Measurements from ENCODE around the gene ZNF579. TPM values are rescaled to one million over a fixed set of nuclear protein-coding genes. Genes with fewer than 3 reads are reported as not detected.

ZNF579 gene
- total and polyA plus RNA-seq, 2 of the 13 experiments (the other 11 are each of a cell fraction or from before 2014, with no cell fraction given), result 2.1 to 2.9 TPM

DNA sequence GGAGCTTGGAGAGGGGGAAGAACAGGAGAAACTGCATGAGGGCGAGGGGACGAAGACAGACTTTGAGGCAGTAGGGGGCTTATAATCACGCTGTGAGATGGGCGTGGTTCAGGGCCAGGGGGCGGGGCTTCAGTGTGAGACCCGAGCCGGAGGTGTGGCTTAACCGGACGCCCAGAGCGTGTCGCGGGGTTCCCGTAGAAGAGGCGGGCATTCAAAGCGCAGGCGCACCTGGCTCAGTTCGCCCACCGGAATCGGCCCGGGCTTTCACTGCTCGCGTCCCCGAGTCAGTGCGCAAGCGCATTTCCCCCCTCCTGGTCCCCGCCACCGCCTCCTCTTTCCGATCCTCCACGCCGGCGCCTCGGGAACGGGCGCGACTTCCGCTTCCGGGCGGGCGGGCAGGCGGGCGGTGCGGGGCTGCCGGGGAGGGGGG lies 24.6 kb upstream of the ZNF579 start (continued):
- TF ChIP-seq TBL1XR1 (IDR thresholded peaks at IDR 0.05; ENCODE audit: borderline replicate concordance, low read length, partially characterized antibody) (no peak), ARID4A (CRISPR knock-in tag; IDR thresholded peaks at IDR 0.05; ENCODE audit: borderline replicate concordance) (peak; percentile 37; the same call in 1 of the 2 replicates), ZSCAN21 (CRISPR knock-in tag; IDR thresholded peaks at IDR 0.05; ENCODE audit: borderline replicate concordance) (no peak), ETV6 (CRISPR knock-in tag; conservative IDR thresholded peaks at IDR 0.05) (0 out of 2 replicates have a peak, but pooled peaks have one; percentile 46), MNT (IDR thresholded peaks at IDR 0.05) (peak; percentile 21; the same call in 1 of the 2 replicates), DMAP1 (CRISPR knock-in tag; IDR thresholded peaks at IDR 0.05) (peak; percentile 35; the same call in 1 of the 2 replicates), AKAP8 (CRISPR knock-in tag; IDR thresholded peaks at IDR 0.05) (peak; percentile 81), ZNF414 (CRISPR knock-in tag; IDR thresholded peaks at IDR 0.05) (0 out of 2 replicates have a peak, but pooled peaks have one; percentile 44), NBN (conservative IDR thresholded peaks at IDR 0.05) (no peak), KDM4B (CRISPR knock-in tag; IDR thresholded peaks at IDR 0.05) (no peak), ZSCAN25 (CRISPR knock-in tag; IDR thresholded peaks at IDR 0.05) (peak; percentile 87), ZMYM3 (CRISPR knock-in tag; IDR thresholded peaks at IDR 0.05) (no peak), ZNF660 (CRISPR knock-in tag; IDR thresholded peaks at IDR 0.05; ENCODE audit: borderline replicate concordance, low read depth) (no peak)
- TF ChIP-seq, protein P1, sequence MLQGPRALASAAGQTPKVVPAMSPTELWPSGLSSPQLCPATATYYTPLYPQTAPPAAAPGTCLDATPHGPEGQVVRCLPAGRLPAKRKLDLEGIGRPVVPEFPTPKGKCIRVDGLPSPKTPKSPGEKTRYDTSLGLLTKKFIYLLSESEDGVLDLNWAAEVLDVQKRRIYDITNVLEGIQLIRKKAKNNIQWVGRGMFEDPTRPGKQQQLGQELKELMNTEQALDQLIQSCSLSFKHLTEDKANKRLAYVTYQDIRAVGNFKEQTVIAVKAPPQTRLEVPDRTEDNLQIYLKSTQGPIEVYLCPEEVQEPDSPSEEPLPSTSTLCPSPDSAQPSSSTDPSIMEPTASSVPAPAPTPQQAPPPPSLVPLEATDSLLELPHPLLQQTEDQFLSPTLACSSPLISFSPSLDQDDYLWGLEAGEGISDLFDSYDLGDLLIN (CRISPR knock-in tag; IDR thresholded peaks at IDR 0.05; ENCODE audit: borderline replicate concordance), result no peak
- TF ChIP-seq, protein P2, sequence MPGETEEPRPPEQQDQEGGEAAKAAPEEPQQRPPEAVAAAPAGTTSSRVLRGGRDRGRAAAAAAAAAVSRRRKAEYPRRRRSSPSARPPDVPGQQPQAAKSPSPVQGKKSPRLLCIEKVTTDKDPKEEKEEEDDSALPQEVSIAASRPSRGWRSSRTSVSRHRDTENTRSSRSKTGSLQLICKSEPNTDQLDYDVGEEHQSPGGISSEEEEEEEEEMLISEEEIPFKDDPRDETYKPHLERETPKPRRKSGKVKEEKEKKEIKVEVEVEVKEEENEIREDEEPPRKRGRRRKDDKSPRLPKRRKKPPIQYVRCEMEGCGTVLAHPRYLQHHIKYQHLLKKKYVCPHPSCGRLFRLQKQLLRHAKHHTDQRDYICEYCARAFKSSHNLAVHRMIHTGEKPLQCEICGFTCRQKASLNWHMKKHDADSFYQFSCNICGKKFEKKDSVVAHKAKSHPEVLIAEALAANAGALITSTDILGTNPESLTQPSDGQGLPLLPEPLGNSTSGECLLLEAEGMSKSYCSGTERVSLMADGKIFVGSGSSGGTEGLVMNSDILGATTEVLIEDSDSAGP (CRISPR knock-in tag; IDR thresholded peaks at IDR 0.05; ENCODE audit: borderline replicate concordance), result no peak
- TF ChIP-seq, protein P3, sequence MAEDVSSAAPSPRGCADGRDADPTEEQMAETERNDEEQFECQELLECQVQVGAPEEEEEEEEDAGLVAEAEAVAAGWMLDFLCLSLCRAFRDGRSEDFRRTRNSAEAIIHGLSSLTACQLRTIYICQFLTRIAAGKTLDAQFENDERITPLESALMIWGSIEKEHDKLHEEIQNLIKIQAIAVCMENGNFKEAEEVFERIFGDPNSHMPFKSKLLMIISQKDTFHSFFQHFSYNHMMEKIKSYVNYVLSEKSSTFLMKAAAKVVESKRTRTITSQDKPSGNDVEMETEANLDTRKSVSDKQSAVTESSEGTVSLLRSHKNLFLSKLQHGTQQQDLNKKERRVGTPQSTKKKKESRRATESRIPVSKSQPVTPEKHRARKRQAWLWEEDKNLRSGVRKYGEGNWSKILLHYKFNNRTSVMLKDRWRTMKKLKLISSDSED (CRISPR knock-in tag; IDR thresholded peaks at IDR 0.05), result no peak
- TF ChIP-seq, protein P4, sequence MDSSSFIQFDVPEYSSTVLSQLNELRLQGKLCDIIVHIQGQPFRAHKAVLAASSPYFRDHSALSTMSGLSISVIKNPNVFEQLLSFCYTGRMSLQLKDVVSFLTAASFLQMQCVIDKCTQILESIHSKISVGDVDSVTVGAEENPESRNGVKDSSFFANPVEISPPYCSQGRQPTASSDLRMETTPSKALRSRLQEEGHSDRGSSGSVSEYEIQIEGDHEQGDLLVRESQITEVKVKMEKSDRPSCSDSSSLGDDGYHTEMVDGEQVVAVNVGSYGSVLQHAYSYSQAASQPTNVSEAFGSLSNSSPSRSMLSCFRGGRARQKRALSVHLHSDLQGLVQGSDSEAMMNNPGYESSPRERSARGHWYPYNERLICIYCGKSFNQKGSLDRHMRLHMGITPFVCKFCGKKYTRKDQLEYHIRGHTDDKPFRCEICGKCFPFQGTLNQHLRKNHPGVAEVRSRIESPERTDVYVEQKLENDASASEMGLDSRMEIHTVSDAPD (CRISPR knock-in tag; IDR thresholded peaks at IDR 0.05), result no peak
